Stimulated activated CD4-positive, alpha-beta T cell treated with anti-CD3 and anti-CD28 coated beads, Interleukin-4, amount 100 ng/mL, for 1 hour (primary cell): ENCODE data around the gene NPFFR1.

Source experiments
- DNase-seq: peaks from one replicate; pipeline ENCODE4 v3.0.0-alpha.2; 2020

NPFFR1 gene, protein sequence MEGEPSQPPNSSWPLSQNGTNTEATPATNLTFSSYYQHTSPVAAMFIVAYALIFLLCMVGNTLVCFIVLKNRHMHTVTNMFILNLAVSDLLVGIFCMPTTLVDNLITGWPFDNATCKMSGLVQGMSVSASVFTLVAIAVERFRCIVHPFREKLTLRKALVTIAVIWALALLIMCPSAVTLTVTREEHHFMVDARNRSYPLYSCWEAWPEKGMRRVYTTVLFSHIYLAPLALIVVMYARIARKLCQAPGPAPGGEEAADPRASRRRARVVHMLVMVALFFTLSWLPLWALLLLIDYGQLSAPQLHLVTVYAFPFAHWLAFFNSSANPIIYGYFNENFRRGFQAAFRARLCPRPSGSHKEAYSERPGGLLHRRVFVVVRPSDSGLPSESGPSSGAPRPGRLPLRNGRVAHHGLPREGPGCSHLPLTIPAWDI

DNA sequence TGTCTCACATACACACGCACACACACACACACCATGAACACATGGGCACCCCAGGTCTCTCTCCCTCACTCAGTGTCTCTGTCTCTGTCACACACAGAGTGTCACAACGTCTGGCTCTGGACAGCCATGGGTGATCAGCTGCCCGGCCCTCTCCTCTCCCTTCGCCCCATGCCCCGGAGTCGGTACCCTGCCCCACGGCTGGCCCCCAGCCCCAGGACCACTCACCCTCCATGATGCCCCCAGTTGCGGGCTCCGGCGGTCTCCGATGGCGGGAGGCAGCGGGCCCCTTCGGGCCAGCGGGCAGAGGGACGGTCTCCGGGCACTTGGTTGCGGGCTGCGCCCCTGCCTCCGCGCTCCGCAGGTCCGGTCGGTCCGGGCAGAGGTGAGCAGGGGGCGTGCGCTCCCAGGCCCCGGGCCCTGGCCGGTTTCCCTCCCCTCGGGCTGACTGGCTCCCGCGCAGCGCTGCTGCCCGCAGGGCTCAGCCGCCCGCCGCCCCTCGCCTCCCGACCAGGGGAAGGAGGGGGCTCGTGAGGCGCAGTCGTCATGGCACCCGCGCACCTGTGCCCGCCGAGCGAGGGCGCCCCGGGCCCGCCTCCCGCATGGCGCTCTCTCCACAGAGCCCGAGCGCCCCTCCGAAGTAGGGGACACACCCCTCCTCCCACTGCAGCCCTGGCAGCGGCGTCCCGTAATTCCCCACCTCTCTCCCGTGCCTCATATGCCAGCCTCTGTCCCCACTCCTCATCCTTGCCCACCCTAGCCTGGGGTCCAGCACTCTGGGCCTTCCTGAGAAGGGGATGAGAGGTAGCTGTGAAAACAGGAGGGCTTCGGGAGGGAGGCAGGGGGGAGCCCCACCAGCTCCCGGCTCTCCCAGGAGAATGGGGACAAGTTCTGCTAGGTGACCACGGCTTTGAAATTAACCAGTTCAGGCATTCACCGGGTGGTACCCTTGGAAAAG lies at the start of gene NPFFR1:
NPFFR1 (minus strand) TSS at position 560 of the 955 bp plus-strand sequence; CDS start at position 232, 328 bp downstream.
- no peak for DNase-seq

DNA sequence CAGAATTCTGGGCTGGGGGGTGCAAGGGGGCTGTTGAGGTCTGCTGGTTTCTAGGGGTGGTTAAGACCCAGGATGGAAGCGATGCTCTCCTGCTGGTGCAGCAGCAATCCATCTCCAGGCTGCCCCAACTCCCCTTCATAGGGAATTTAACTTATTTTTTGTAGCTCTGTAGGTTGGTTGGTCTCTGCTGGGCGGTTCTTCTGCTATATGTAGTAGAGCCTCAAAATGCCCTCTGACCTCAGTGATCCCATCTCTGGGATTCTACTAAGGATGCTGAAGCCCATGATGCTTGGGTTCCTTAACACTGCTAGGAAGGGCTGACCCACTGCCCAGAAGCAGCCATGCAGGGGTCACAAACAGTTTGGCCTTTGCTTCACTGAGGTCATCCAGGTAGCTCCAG lies 49.5 kb upstream of the NPFFR1 start:
- no peak for DNase-seq

DNA sequence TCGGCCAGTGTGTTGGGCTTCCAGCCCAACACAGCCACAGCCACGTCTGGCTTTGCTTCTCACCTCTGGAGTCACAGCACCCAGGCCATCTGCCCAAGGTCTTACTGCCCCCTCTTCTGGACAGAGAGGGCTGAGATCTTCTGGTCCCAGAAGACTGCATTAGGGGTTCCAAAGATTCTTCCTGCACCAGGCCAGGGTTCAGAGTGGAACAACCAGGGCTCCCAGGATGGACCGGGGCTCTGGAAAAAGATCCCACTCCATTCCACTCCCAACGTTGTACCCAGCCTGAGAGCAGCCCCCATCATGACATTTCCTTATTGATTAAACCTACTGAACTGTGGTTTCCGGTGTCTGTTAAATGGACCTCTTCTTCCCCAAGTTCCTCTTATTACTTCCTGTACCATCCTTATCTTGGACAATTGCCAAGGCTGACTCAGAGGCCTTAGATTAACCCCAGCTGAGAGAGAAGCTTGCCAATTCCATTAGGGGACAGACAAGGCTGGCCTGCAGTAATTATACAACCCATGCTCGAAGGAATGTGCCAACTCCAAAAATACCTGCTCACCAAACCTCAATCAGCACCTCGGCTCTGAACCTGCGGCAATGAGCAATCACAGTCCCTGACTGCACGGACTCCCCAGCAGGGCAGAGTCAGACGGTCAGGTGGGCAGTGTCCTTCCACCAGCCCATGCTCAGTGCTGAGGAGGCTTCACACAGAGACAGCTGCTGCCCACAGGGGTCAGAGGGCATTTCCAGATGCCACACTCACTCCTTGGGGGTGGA lies 47.9 kb upstream of the NPFFR1 start:
- no peak for DNase-seq

DNA sequence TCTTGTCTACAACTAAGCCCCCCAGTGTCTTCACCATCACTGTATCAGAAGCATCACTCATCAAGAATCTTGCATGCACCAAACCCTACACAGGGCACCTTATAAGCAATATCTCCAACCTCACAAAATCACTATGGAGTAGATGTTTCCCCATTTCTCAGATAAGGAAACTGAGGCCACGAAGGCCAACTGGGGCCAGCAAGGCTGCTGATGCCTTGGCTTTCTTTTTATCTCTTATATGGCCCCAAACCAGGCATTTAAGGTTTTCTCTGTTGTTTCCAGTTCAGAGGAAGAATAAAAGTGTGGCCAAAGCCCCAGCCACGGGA lies 47.3 kb upstream of the NPFFR1 start:
- no peak for DNase-seq

DNA sequence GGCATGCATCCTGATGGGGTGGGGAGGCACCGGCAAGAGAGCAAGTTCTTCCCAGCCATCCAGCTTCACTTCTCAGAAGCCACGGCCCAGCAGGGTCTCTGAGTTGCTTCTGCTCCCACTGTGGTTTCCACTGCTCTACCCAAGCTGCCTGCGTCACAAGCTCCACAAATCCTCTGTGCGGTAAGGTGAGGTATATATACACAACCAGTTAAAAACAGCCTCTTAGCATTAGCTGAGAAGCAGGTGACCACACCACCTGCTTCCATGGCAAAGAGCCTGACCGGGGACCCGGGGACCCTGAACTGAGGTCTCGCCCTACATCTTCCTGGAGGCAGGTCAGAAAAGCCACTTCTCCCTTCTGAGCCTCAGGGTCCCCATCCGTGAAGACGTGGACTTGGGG lies 46.9 kb upstream of the NPFFR1 start:
- no peak for DNase-seq

DNA sequence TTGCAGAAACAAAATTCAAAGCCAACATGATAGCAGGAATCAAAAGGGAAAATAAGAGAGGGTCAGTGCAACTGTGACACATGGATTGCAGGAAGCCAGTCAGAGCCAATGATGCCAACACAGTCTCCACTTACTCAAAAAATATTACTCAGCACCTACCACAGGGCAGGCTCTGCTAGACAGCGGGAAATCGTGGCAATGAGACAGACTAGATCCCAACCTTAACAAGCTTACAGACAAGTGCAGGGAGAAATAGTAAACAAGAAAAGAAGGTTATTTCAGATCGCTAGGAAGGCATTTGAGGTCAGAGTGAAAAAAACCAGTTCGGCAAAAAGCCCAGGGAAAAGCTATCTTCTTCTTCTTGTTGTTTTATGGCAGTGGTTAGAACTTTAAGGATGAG lies 45.2 kb upstream of the NPFFR1 start:
- no peak for DNase-seq

DNA sequence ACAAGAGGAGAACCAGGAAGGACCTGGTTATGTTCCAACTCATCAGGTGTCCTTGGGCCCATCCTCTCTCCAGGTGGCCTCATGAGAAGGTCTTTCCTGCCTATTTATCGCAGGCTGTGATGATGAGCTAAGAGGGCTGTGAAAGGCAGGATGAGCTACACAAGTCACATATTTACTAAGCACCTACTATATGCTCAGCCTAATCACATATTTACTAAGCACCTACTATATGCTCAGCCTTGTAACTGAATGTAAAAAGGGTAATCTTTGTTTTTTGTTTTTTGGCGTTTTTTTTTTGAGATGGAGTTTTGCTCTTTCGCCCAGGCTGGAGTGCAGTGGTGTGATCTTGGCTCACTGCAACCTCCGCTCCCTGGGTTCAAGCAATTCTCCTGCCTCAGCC lies 44.2 kb upstream of the NPFFR1 start:
- DNase-seq, result no peak

DNA sequence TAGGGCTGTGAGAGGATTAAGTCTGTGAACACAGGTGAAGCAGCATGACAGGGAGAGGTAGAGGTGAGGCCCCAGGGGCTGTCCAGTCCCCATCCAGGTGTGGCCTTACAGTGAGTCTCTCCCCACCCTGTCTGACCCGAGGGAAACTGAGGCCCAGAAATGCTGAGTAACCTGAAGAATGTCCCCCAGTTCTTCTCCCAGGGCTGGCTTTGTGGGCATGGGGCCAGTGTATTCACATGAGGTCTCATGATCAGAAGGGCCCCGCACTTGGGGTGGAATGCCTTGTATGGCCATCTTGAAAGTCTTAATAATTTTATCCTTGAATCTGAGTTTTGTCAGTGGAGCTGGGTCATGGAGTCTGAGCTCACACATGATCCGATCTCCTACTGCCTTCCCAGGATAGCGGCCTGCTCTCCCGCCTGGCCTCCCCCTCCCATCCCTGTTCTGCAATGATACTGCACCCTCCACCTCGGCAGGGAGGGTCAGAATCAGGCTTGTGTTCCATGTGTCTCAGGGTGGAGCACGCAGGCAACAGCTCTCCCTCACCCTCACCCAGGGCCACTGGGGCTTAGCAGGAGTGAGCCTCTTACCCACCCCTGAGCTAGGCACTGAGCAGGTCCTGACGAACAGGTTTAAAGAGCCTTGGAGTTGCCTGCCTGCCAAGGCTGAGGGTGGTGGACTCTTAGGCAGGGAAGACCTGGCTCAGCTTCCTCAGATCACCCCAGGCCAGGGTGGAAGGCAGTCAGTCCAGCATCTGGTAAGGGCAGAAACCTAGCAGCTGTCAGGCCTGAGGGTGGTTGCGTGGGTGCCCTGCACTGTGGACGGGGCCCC lies 41.4 kb upstream of the NPFFR1 start:
- DNase-seq, result no peak

DNA sequence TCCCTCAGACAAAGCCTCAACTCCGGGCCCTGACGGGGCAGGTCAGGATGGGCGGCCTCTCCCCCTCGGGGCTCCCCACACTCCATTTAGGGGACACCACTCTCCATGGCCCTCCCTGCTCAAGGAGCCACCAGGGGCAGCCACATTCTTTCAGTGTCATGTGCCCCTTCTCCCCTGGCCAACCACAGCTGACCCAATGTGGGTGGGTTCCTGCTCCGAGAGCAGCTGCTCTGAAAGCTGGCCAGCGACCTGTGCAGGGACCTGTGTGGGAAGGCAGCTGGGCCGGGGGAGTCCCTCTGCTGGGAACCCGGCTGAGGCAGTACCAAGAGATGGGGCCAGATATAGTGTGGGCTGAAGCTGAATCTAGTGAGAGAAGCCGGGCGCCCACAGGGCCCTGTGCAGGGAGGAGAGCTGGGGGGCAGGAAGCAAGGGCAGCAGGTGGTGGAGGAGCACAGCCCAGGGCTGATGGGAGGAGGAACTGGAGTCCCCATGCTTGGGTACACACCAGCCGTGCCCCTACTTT lies 40.6 kb upstream of the NPFFR1 start:
- no peak for DNase-seq

DNA sequence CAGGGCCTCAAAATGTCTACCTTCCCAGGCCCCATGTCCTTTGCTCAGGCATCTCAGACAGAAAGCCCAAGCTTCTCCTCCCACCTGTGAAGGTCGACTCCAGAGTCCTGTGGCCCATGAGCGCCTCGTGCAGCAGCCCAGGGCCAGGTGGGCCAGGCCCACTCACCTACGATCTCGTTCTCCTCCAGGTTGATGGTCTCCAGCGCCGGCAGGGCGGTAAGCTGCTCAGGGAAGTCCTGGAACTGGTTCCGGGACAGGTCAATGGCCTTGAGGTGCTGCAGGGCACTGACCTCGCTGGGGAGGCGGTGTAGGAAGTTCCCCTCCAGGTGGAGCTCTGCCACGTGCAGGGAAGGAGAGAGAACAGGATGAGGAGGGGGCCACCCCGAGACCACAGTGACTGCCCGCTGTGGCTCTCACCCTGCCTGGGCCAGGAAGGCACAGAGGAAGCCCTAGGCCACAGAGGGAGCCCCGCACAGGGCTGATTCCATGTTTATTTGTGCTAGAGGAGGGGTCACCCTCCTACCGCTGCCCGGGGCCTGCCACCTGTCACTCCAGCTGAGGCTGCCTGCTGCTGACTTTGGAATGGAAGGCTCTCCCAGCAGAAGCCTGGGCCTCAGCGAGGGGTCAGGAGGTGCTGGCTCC lies 40.0 kb upstream of the NPFFR1 start:
- DNase-seq, result no peak

DNA sequence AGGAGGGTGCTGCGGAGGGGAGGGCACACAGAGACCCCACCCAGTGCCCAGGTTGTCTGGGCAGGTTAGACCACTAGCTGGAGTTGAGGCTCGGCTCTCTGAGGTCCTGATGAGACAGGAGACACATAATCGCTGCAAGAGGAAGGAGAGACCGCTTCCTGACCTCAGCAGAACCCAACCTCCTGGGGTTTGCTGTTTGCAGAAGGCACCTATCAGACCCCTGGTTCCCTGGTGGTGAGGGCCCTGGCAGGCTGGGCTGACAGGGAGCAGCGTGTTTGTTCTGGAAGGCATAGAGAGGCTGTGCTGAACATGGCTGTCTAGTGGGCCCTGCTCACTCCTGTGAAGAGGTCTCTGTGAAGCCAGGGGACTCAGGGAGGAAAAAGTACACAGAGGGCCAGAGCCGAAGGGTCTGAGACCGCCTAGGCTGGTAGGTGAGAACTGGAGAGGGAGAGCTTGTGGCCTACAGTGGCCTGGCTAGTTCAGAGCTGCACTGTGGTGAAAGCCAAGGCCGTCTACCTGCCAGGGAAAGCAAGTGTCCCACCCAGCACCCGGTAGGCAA lies 39.4 kb upstream of the NPFFR1 start:
- no peak for DNase-seq

DNA sequence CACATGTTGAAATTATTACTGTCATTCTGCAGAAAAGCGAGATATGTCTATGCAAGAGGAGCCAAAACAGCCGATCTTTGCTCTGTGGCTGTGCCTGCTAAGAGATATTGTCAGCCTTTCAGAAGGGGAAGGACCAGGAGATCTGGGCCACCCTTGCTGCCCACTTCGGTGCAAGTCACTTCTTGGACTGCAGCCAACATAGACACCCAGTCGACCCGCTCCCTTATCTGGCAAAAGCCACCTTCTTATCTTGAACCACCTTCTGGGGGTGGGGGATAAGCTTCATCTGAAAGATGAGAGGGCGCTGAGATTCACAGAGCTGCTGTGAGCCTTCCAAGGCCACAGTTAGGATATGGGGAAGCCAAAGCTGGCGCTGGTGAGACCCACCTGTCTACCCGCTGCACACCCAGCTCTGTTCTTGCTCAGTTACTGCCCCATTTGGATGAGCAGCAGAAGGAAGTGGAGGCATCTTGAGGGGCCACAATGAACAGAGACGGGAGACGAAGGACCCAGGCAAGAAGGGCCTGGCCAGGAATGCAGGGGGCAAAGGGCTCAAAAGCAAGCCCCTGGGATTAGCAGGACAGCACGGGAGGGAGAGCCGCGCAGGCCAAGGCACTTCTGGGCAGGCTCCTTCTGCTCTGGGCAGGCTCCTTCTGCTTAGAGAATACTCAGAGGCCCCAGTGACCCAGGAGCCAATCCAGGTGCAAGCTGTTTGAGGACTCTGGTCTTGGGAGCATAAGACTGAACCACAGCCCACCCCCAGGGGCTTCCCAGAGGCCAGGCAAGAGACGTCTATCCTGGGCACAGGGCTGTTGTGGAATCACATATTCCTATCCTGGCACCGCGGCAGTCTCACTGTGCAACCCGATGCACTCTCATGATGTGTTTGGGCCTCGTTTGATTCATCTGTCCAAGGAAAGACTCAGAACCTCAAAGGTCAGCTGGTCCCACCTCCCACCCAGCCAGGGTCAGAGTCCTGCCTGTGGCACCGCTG lies 38.4 kb upstream of the NPFFR1 start:
- no peak for DNase-seq

DNA sequence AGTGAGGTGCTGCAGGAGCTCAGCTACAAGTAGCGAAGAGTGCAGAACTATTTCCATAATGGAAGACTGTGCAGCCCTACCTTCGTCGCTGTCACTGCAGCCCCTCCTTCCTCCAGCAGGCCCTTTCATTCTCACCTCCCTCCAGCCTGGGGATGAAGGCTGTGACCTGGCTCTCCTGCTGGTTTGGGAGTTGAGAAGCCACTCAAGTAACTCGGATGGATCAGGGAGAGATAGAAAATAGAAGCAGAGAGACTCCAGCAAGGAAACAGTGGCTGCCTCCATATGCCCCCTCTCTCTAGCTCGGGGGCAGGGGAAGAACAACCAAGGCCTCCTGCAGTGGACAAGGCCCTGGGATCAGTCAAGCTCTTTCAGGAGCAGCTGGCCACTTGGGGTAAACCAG lies 37.4 kb upstream of the NPFFR1 start:
- no peak for DNase-seq

DNA sequence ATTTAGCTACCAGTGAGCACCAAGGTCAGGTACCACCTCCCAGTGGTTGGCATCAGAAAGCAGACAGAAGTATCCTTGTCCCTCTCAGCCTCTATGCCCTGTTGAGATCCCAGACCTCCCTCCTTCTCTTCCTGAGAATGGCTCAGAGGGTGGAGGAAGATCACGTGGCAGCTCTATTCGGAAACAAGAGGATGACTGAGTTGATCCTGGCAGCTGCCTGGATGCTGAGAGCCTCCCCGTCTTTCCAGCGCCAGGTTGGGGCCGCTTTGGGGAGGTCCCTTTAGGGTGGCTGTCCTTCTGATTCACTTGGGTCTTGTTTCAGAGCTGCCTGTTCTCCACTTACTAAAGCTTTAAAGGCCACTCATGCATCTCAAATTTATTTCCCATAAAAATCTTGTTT lies 36.9 kb upstream of the NPFFR1 start:
- no peak for DNase-seq

DNA sequence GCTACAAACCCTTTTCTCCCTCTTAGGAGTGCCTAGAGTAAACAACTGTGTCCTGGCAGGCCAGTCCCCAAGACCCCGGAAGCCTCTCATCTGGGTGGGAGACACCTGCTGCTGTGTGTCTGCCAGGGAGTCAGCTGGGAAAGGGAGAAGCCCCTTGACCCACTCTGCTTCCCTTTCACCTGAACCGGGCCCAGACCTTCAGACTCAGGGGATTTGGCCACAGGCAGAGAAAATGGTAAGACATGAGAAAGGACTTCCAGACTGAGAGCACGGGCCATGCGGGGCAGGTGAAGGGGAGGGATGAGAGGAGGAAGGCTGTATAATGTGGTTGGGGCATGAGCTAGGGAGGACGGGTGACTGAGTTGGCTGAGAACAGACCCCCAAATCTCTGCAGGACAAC lies 36.0 kb upstream of the NPFFR1 start:
- DNase-seq, result no peak

DNA sequence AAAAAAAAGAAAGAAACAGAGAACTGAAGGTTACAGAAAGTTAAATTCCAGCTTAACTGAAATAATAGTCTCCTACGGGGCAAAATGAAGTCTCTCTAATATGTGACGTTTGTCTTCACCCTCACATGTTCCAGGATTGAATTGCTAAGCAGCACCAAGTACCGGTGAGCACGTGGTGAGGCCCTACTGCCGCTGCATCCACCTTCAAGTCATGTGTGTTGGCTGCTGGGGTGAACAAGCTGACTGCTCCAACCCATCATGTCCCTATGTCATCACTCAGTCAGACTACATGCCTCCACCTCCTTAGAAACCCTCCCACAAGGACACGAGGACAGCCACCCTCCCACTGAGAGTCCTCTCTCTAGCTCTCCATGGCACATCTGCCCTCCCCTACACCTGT lies 35.4 kb upstream of the NPFFR1 start:
- DNase-seq, result no peak

DNA sequence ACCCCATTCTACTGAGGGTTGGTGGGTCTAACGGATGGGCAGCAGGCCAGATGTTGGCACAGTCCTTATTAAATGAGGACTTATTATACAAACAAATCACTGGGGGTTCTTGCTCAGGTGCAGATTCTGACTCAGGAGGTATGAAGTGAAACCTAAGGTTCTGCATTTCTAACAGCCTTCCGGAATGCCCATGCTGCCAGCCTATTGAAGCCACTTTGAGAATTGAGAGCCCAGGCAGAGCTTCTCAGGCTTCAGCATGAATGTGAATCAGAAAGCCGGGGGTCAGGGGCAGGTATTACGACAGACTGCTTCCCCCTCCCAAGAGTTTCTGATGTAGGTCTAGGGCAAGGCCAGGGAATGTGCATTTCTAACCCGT lies 34.1 kb upstream of the NPFFR1 start:
- no peak for DNase-seq

DNA sequence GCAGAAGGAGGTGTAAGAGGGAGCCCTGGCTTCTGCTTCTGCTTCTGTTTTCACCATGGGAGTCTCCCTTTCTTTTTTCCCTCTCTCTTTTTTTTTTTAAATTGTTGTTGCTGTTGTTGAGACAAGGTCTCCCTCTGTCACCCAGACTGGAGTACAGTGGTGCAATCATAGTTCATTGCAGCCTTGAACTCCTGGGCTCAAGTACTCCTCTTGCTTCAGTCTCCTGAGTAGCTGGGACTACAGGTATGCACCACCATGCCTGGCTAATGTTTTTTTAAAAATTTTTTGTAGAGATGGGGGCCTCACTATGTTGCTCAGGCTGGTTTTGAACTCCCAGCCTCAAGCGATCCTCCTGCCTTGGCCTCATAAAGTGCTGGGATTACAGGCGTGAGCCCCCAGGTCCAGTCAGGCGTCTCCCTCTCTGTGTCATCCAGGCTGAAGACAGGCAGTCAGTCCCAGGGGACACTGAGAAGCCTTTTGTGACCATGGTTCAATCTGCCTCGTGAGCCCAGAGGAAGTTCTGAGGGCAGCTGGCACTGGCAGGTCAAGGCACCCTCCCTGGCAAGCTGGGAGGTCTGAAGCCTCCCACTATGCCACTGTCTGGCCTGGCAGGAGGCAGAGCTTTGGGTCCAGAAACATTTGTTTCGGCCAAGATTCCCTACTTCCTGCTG lies 33.6 kb upstream of the NPFFR1 start:
- no peak for DNase-seq

DNA sequence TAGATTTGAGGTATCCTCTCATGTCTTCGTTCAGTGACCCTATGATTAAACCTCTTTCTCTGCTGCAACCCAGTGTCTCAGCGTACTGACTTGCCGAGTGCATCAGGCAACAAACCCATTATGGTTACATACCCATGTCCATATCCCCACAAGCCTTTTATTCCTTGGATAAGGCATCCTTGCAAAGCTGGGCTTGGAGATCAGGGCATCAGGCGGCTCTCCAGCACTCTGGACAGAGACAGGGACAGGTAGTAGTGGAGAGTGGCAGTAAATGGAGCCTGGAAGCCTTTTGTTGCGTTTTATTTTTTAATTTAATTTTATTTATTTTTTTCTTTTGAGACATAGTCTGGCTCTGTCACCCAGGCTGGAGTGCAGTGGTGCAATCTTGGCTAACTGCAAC lies 32.0 kb upstream of the NPFFR1 start:
- no peak for DNase-seq
